ENCODE results near the gene GRXCR2.
A peak's percentile ranks its signal among the peaks of the same experiment; 100 is the strongest.
"Not testable (repeated sequence)": the region's sequence is repeated elsewhere in the genome, so short reads cannot be mapped to it uniquely, and the experiment has no call there.

Gene GRXCR2

DNA sequence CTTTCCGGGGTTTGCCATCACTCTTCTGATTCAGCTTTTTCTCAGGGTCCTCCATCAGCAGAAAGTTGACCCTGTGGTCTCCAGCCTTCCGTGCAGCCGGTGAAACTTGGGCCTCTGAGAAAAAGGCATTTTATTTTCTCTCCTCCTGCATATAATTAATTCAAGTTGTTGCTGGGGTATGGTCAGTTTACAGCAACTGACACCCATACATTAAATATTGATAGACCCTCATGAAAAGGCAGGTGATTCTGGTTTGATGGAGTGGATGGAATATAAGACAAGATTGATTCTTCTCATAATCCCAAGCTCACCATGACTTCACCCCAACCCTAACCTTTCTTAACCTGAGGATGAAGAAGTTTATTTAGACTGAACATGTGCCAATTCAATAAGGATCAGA is at the start of gene GRXCR2:
Gene GRXCR2, minus strand, starts transcription at position 101 of the 400 bp plus-strand sequence. Its CDS starts 46 bp downstream, at position 55.
- DNase-seq (ENCODE audit: low spot score), result no peak

- peak; percentile 48 for DNase-seq (ENCODE audit: low spot score)
Measured at GRCh38 chr5:145922059-145922458, 49.2 kb upstream of the GRXCR2 start.

DNA sequence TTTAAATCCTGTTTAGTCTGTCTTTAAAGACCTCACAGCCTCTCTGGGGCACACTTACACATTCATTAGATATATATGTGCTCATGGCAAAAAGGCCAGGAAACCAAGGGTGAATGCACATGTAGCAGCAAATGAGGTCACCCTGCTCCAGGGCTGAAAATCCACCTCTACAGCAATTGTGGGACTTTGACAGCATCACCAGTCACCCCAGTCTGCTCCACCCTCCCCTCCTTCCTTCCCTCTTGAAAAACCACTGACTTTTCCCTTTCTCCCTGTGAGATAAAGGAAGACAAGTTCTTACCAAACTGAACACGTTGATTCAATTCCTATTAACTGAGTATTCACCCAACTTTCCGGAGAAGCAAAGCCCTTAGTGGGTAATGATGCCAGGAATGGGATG is 48.4 kb upstream of the GRXCR2 start:
- peak; percentile 74 for DNase-seq (ENCODE audit: low spot score)

- DNase-seq (ENCODE audit: low spot score), result peak; percentile 36
Measured at GRCh38 chr5:145920542-145921210, 47.9 kb upstream of the GRXCR2 start.

DNA sequence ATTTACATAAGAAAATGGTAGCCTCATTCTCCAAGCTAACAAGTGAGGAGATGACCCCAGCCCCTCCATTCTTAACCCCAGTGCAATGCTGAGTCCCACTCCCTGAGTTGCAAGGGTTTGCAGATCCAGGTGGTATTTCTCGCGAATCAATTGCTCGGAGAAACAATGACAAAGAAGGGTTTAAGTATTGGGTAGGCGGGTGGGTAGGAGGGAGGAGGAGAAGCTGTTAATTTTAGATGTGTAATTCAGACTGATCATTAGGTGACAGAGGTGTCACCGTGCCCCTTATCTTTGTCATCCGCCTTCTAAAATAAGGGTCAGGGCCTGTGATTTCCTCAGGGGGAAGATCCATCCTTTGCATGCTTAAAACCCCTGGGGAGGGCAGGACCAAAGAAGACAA is 46.6 kb upstream of the GRXCR2 start:
- DNase-seq (ENCODE audit: low spot score), result no peak

GRCh38 chr5:145918397-145918796 is 45.6 kb upstream of the GRXCR2 start:
- DNase-seq (ENCODE audit: low spot score), result no peak

GRCh38 chr5:145917288-145917687 is 44.5 kb upstream of the GRXCR2 start:
- DNase-seq (ENCODE audit: low spot score), result no peak

DNA sequence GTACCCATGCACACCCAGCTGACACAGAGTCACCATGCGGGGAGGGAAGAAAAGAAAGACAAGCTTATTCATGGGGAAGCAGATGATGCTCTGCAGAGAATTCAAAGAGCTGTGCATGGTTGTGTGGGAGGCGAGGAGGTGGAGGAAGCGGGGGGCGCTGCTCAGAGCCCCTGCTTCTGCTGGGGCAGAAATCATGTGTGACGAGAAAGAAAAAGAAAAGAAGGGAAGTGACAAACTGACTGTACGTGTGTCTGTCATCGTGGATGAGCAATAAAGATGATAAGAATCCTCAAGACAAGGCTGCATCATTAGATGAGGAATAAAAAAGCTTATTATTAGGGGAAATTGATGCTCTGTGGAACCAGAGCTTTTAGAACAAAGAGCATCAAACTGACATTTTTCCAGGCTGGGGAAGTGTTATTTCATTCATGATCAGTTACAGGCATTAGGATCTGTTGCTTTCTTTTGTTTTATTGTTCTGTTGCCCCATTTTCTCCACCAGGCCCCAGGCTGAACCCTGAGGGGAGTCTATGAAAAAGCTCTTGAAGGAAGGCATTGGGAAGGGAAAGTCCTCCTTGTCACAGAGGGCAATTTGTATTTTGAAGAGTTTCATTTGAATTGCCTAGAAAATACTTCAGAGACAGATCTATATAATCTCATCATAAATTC is 43.3 kb upstream of the GRXCR2 start:
- no peak for DNase-seq (ENCODE audit: low spot score)

GRCh38 chr5:145913701-145914100 is 40.9 kb upstream of the GRXCR2 start:
- no peak for DNase-seq (ENCODE audit: low spot score)

DNA sequence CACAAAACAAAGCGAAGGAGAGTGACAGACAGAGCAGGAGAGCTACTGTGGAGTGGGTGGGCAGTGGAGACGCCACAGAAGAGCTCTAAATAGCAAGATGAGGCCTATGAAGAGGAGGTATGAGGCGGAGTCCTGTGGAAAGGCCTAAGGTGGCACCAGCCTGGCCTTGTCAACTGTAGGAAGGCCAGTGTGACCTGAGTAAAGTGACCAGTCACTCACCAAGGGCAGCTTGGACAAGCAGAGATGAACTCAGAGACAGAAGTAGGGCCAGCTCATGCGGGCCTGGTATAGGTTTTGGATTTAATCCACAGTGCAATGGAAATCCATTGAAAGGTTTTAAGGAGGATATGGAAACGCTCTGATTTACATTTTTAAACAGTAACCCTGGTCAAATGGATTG is 39.8 kb upstream of the GRXCR2 start:
- no peak for DNase-seq (ENCODE audit: low spot score)

- no peak for DNase-seq (ENCODE audit: low spot score)
Measured at GRCh38 chr5:145912019-145912418, 39.2 kb upstream of the GRXCR2 start.

DNA sequence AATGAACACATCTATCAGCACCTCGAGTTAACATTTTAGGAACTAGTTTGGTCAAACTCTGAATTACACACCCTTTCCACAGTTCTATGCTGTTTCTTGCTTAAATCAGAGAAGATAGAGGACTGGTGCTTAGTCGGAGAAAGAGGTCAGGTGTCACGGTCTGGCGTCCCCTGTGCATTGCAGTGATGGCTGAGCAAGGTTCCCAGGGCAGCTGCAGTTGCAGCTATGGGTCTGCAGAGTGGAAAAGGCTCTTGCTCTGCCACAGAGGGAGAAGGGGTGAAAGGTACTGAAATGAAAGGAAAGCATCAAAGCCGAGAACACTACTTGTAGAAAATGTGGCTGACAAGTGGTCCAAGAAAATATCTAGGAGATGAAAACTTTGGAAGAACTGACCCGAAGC is 38.4 kb upstream of the GRXCR2 start:
- DNase-seq (ENCODE audit: low spot score), result no peak

DNA sequence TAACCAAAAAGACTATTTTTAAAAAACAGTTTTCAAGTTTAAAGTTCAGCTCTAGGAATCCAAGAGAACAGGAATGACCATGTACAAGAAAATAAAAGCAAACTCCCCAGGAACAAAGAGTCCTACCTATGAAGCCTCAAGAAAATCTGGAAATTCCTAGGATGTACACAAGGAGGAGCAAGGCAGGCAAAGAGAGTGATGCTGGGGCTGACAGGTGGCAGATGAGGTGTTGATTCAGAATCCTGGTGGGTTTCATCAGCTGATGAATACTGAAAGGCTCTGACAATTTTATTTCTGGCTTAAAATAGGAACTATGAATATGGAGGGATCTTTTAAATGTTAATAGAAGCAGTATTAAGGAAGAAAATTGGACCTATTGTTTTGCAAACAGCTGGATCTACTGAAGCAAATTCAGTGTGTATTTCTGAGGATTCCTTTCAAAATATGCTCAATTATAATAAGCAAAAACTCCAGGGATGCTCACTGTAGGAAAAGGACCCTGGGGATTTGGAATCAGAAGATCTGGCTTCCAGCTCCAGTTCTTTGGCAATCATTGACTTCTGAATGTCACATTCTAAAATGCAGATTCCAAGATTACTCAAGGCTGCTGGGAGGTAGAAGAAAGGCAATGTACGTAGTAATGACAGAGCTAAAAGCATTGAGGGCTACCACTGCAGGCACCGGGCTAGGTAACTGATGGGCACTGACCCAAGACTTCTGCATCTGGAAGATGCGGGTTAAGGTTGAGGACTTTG is 35.6 kb upstream of the GRXCR2 start:
- DNase-seq (ENCODE audit: low spot score), result peak; percentile 15

- no peak for DNase-seq (ENCODE audit: low spot score)
Measured at GRCh38 chr5:145906401-145906800, 33.6 kb upstream of the GRXCR2 start.

- DNase-seq (ENCODE audit: low spot score), result no peak
Measured at GRCh38 chr5:145904743-145905142, 31.9 kb upstream of the GRXCR2 start.

GRCh38 chr5:145903867-145904266 is 31.1 kb upstream of the GRXCR2 start:
- DNase-seq (ENCODE audit: low spot score), result no peak

DNA sequence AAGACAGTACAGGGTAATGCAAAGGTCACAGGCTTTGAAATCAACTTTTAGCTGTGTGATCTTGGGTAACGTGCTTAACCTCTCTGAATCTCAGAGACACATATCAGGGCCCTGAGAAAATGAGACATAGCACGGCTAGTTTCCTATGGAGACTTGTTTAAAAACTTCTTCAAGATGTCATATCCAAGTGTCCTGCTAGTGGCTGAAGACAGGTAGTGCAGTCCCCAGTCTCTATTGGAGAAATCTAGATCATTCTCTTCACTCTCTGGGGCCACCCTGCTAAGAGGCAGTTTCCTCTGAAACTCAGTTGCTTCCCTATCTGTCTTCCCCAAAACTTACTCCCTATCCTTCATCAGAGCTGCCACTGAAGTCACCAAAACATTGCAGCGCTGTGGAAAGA is 30.3 kb upstream of the GRXCR2 start:
- no peak for DNase-seq (ENCODE audit: low spot score)

GRCh38 chr5:145902421-145902820 is 29.6 kb upstream of the GRXCR2 start:
- DNase-seq (ENCODE audit: low spot score), result no peak

DNA sequence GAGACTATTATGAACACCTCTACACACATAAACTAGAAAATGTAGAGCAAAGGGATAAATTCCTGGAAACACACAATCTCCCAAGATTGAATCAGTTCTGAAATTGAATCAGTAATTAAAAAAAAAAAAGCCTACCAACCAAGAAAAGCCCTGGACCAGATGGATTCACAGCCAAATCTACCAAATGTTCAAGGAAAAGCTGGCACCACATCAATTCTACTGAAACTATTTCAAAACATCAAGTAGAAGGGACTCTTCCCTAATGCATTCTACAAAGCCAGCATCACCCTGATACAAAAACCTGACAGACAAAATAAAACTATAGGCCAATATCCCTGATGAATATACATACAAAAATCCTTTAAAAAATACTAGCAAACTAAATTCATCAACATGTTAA is 25.4 kb upstream of the GRXCR2 start:
- DNase-seq (ENCODE audit: low spot score), result no peak

DNA sequence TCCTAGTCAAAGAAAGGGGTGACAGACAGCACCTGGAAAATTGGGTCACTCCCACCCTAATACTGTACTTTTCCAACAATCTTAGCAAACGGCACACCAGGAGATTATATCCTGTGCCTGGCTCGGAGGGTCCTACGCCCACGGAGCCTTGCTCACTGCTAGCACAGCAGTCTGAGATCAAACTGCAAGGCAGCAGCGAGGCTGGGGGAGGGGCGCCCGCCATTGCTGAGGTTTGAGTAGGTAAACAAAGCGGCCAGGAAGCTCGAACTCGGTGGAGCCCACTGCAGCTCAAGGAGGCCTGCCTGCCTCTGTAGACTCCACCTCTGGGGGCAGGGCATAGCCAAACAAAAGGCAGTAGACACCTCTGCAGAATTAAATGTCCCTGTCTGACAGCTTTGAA is 18.6 kb upstream of the GRXCR2 start:
- not testable (repeated sequence) for DNase-seq (ENCODE audit: low spot score)

DNA sequence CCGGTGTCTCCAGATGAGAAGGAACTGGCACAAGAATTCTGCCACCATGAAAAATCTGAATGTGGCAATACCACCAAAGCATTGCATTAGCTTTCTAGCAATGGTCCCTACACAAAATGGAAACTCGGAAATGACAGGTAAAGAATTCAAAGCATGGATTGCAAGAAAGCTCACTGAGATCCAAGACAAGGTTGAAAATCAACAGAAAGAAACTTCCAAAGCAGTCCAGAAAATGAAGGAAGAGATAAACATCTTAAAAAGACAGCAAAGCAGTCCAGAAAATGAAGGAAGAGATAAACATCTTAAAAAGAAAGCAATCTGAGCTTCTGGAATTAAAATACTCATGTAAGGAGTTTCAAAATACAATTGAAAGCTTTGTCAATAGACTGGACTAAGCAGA is 16.8 kb upstream of the GRXCR2 start:
- DNase-seq (ENCODE audit: low spot score), result no peak

DNA sequence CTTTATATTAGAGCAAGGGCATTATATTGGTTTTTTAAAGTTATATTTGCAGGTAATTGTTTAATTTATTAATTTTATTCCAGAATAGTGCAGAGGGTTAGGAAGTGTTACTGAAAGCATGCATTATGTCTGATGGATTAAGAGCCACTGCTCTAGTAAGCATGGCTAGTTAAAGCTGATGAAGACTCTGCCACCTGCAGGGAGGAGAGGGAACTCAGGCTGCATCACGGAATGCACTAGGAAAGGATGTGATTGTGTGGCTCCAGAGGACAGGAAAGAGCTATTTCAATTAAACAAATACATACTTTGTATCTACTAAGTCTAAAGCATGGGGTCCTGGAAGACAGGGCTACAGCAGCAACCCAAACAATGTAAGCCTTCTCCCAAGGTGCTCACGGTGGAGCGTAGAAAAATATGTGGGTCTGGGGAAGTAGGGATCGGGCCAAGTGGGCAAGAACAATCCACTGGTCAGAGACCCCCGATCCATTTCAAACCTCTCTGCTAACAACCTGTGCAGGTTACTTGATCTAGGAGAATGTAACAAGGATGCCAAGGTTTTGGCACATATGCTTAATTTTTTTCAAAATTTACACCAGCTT is 15.3 kb upstream of the GRXCR2 start:
- peak; percentile 63 for DNase-seq (ENCODE audit: low spot score)

GRCh38 chr5:145887217-145887616 is 14.4 kb upstream of the GRXCR2 start:
- DNase-seq (ENCODE audit: low spot score), result no peak
